IPS-18c (cell line): ENCODE results near the gene UBE3B.

Experiments used
- H3K4me3 ChIP-seq: 2 replicates; pipeline ENCODE4 v1.7.0; 2013; ENCODE audit warnings: low read depth, mild to moderate bottlenecking, low read length, moderate library complexity; ENCODE audit not compliant: insufficient read depth
- H3K9me3 ChIP-seq: one replicate; pipeline ENCODE4 v1.6.1; 2013; ENCODE audit warnings: mild to moderate bottlenecking, low read length, moderate library complexity; ENCODE audit not compliant: control insufficient read depth, insufficient read depth

UBE3B gene

GRCh38 chr12:109504068-109504467, 26.6 kb downstream of the UBE3B start:
- Histone ChIP-seq H3K4me3 (no peak overlapping the region), H3K9me3 (no peaks in the 10 kb centered on the region)

GRCh38 chr12:109510196-109510595, 32.8 kb downstream of the UBE3B start:
- Histone ChIP-seq H3K9me3 (no peaks in the 10 kb centered on the region), H3K4me3 (no peak overlapping the region)

GRCh38 chr12:109512608-109513007, 35.2 kb downstream of the UBE3B start:
- H3K9me3 ChIP-seq: no peaks in the 10 kb centered on the region
- no peak overlapping the region for H3K4me3 ChIP-seq

- no peaks in the 10 kb centered on the region for H3K9me3 ChIP-seq
- H3K4me3 ChIP-seq: no peak overlapping the region
These were observed 35.6 kb downstream of the UBE3B start for GRCh38 chr12:109513051-109513450.

GRCh38 chr12:109513977-109514376, 36.5 kb downstream of the UBE3B start:
- Histone ChIP-seq H3K9me3 (no peaks in the 10 kb centered on the region), H3K4me3 (no peak overlapping the region)

- Histone ChIP-seq H3K4me3 (no peak overlapping the region), H3K9me3 (no peaks in the 10 kb centered on the region)
These were observed 40.2 kb downstream of the UBE3B start for GRCh38 chr12:109517619-109518018.

GRCh38 chr12:109518820-109519665, 41.6 kb downstream of the UBE3B start:
- no peak overlapping the region for H3K4me3 ChIP-seq
- H3K9me3 ChIP-seq: no peaks in the 10 kb centered on the region

GRCh38 chr12:109519787-109520186, 42.4 kb downstream of the UBE3B start:
- H3K4me3 ChIP-seq: no peak overlapping the region
- H3K9me3 ChIP-seq: no peaks in the 10 kb centered on the region

GRCh38 chr12:109521831-109522230, 44.4 kb downstream of the UBE3B start:
- no peak overlapping the region for H3K4me3 ChIP-seq
- H3K9me3 ChIP-seq: no peaks in the 10 kb centered on the region

GRCh38 chr12:109523071-109523470, 45.6 kb downstream of the UBE3B start:
- Histone ChIP-seq H3K9me3 (no peaks in the 10 kb centered on the region), H3K4me3 (no peak overlapping the region)

GRCh38 chr12:109523504-109523903, 46.1 kb downstream of the UBE3B start:
- H3K4me3 ChIP-seq: no peak overlapping the region
- H3K9me3 ChIP-seq: no peaks in the 10 kb centered on the region

GRCh38 chr12:109524466-109525278, 47.2 kb downstream of the UBE3B start:
- Histone ChIP-seq H3K9me3 (no peaks in the 10 kb centered on the region), H3K4me3 (no peak overlapping the region)

- H3K4me3 ChIP-seq: no peak overlapping the region
- H3K9me3 ChIP-seq: no peaks in the 10 kb centered on the region
These were observed 47.8 kb downstream of the UBE3B start for GRCh38 chr12:109525279-109525585.

- Histone ChIP-seq H3K4me3 (no peak overlapping the region), H3K9me3 (no peaks in the 10 kb centered on the region)
These were observed 50.2 kb downstream of the UBE3B start for GRCh38 chr12:109527489-109528123.

- no peak overlapping the region for H3K4me3 ChIP-seq
- H3K9me3 ChIP-seq: no peaks in the 10 kb centered on the region
These were observed 52.5 kb downstream of the UBE3B start for GRCh38 chr12:109529691-109530640.

GRCh38 chr12:109531411-109531810, 54.0 kb downstream of the UBE3B start:
- H3K4me3 ChIP-seq: no peak overlapping the region
- H3K9me3 ChIP-seq: no peaks in the 10 kb centered on the region
